NK-92 (cell line): ENCODE data around the gene ALK.
"Not testable (repeated sequence)": the region's sequence is repeated elsewhere in the genome, so short reads cannot be mapped to it uniquely, and the experiment has no call there.

Experiments
- DNase-seq: peaks from one replicate; lab custom pipeline; 2025; ENCODE audit not compliant: unreplicated experiment; lab: John Stamatoyannopoulos, UW

The ALK gene

DNA sequence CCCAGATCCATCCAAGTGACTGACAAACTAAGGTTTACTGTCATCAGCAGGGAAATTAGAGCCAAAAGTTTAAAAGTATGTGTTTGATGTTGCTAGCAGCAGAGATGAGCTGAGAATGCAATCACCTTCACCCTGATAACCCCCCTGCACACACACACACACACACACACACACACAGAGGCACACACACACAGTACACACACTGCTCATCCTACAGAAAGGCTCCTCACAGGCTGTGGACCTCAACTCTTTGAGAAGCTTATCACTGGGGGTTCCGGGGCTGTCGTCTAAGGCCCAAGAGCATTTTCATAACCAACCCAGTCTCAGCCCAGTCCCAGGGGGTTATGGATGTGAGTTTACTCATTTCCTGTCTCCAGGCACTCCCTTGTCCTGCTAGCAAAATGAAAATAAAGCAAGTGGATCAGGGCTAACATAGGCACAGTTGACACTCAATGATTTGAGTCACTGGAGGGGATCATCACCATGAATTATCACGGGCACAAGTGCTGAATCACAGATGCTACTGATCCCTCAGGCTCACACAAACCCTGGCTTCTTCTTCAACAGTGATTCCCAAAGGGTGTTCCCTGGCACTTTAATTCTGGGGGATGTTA lies 76.6 kb downstream of the ALK start:
- DNase-seq = no peak

DNA sequence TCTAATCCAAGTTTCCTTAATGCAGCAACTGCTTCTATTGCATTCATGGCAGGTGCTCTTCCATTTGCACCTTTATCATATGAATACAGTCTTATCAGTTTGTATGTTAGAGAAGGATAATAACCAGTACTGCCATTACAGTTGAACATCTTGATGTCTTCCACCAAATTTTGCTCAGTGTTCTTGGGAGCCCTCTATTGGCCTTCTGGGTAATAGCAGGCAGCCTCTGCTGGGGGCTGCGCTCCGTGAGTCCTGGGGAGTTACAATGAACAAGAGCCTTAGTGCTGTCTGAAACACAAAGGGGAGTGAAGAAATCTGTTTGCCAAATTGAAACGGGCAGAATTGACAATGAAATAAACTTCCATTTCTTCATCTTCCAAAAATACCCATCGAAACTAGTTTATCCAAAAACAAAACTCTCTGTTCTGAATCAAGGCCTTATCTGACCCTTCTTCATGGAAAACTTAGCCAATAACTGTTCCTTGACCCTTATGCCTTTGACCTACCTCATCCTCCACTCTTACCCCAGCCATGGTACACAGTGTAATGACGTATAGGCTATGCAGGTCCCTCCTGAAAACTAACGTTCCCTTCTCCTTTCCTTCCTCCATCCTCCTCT lies 79.9 kb downstream of the ALK start:
- no peak for DNase-seq

DNA sequence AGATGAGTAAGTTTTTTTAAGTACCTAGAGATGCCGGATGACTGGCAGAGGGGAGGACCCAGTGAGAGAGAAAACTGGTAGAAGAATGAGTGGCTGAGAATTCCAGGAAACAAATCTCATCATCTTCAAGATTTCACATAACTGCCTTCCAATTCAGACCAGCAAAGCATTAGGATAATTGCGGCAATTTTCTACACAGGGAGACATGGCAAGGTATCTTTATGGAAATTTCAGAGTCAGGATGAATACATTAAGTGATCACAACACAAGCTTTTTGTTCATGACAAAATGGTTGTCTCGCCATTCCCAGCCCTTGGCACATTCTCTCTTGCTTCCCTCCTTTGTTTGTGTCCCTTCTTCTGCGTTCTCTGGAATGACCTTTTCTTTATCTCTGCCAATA lies 82.1 kb downstream of the ALK start:
- no peak for DNase-seq

DNA sequence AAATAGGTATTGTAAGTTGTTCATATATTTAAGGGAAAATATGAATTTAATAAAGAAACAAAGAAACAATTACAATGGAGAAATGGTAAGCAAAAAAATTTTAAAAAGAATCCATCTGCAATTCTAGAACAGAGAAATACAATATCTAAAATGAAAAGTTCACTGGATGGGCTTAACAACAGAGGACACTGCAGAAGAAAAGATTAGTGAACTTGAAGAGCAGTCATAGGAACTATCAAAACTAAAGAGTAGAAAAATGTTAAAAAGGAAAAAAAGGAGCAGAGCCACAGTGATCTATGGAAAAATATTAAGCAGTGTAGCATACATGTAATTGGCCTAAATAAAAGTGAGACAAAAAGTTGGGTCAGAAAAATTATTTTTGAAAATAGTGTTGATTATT lies 83.5 kb downstream of the ALK start:
- no peak for DNase-seq

DNA sequence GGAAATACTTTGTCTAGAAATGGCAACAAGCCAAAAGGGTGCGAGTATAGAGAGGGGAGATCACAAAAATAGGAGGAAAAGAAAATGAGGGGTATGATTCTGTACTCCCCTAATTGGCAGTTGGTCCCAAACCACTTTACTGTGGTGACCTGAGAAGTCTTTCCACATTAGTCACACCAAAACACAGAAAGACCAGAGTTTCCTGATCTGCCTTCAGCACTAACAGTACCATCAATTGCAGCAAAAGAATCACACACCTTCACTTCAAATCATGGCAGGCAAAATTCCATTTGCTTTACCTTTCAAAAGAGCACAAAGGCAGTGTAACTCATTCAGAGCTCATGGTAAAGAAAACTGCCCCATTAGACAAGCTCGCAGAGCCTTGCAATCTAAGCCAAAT lies 86.8 kb downstream of the ALK start:
- no peak for DNase-seq

DNA sequence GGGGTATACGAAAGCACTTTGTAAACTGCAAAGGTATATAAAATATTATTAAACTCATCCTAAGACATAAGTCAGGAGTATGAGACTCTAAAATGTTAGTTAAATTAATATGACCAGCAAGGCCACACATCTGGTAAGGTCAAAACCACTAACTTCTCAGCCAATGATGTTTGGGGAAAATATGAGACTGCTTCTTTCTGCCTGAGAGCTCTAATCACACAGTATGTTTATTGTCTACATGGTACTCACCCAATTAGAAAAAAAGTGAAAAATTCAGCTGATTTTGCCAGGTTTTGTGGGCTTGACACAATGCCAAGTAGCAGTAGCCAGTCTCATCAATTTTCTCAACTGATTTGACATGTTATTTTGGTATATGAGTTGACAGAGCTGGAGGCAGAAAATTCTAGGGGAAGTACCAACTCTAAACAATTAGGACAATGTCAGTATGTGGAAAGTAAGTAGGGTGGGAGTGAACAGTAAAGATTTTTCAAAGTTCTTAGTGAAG lies 87.3 kb downstream of the ALK start:
- DNase-seq = no peak

DNA sequence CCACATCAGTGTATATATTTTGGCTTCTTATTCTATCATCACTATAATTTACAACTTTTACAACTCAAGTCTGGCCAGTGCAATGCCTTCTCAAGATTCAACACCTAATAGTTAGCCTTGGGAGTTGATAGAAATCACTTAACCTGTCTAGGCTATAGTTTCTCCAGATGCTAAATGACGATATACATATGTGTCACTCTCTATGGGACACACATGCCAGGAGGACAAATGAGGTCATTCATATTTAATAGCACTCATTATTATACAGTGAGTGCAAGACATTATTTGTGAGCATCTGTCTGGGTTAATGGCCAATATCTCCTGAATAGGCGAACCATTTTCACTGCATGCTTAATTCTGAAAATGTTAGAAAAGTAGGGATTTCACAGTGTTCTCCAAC lies 89.8 kb downstream of the ALK start:
- no peak for DNase-seq

DNA sequence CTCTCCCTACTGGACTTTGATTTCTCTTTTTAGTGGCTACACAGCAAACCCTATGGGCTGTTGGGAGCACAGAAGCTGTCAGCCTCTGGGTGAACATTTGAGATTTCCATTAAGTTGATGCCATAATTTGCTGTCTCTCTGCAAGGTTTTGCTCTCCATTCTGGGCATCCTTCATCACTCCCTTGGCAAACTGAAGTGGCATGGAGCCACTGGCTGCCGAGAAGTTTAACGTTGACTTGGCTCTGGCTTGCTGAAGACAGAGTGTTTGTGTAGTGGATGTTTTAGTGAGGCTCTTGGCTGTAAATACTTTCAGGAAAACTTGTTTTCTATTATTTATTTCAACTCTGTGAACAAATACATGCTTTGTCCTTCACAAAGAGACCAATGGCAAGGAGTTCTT lies 91.5 kb downstream of the ALK start:
- DNase-seq = no peak

DNA sequence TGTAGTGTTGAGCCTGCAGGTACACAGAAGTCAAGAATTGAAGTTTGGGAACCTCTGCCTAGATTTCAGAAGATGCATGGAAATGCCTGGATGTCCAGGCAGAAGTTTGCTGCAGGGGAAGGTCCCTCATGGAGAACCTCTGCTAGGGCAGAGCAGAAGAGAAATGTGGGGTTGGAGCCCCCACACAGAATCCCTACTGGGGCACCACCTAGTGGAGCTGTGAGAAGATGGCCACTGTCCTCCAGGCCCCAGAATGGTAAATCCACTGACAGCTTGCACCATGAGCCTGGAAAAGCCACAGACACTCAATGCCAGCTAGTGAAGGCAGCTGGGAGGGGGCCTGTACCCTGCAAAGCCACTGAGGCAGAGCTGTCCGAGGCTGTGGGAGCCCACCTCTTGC lies 97.2 kb downstream of the ALK start:
- DNase-seq = not testable (repeated sequence)

DNA sequence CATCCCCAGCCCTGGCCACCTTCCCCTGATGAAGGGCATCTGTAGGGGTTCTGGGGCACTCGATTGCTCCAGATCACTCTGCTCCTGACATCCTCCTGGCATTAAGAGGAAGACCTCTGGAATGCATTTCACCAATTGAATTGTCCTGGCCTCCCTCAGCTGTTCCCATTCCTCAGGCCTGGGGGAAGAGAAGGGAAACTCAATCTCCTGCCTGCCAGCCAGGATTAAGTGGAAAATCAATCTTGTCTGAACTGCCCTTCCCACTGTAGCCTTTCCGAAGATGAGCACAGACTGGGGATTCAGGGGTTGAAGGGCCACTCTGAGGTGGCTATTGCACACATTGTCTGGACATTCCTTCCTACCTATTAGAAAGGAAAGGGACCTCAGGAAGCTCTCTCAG lies 99.8 kb downstream of the ALK start:
- no peak for DNase-seq

DNA sequence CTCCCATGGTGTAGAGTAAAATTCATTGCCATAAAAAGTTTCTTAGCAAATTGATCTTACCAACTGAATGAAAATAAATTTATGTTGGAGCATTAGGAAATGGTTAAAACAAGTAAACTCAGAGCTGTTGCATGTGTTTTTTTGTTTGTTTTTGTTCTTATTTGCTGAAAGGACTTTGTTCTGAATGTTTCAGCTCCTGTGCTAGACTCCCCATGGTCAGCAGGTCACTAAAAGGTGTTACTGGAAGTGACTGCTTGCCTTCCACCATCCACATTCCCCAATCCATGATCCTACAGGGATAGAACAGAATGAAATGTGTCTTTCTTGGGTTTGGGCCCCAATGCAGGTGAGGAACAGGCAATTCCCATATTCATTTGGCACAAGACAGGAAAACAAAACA lies 101.8 kb downstream of the ALK start:
- DNase-seq = no peak

DNA sequence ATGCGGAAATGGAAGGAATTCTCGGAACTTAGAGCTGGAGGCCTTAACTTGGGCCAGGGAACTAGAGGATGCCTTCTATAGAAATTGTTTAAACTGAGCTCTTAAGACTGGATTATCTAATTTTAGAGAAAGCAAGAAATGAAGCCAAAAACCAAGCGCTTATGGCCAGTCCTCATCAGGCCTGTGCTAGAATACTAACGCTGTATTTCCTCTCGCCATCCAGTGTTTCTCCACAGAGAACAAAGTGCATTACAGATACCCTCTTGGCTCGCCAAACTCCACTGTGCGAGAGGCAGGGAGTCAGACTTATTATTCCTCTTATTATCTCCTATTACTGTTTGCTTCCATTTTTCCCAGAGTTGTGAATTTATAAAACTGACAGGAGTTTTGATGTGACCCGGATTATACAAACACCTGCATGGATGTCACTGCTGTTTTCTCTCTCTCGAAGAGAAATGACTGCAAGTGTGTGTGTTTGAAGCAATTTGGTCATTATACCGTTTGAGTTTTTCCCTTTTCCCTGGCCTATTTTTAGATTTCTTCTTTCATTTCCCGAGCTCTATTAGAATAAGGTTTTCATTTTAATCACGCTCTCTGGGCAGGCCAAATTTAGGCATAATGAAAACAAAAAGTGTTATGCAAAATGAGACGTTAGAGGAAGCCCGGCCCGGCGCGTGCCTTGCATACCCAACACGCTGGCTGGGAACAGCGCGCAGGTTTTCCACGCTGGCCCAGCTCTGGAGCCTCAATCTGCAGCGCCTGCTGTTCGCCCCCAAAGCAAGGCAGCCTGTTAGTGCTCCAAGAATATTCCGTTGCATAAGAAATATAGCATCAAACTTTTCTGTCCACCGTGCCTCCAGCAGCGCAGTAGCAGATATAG lies 103.3 kb downstream of the ALK start:
- DNase-seq = no peak

DNA sequence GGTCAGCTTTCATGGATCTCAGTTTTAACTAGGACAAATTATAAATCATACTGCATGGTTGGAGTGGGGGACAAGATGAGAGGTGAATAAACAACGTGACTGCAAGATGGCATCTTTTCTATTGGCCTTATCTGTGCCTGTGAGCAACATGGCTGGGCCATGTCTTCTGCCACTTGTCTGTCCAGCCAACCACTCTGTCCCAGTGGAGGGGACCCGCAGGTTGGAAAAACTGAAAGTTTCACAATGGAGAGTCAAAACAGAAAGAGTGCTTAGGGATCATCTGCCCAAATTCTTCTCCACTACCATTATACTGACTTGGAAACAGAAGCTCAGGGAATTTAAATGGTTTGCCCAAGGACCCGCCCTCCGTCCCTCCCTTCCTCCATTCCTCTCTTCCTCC lies 104.1 kb downstream of the ALK start:
- no peak for DNase-seq

DNA sequence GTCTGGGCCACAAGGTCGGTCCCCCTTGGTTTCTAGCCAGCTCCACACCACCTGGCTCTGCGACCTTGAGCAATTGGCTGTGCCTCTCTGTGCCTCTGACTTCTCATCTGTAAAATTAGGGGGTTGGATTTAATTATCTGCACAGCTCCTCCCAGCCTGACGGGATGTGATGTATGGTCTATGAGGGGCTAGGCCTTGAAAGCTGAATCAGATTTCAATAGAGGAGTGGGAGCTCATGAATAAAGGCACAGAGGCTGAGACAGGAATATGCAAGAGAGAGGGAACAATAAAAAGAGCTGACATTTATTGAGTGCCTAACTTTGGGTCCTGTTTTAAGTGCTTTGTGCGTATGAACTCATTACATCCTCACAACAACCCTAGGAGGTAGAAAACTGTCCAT lies 104.7 kb downstream of the ALK start:
- no peak for DNase-seq

DNA sequence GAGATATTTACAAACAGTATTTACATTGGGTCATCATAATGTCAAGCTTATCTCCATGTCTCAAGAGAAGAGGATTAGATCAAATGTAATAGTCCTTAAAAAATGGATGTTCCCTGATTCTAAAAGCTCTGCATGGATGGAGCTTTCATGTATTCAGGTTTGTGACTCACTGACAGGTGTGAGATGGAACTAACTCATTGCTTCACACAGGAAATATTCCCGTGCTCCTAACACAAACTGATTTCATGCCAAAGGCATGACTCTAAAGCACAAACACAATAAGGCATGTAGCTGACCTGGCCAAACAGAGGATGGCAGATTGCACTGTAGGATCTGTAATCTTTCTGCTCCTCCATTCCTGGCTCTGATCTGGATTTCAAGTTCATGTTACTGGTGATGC lies 110.0 kb downstream of the ALK start:
- no peak for DNase-seq

DNA sequence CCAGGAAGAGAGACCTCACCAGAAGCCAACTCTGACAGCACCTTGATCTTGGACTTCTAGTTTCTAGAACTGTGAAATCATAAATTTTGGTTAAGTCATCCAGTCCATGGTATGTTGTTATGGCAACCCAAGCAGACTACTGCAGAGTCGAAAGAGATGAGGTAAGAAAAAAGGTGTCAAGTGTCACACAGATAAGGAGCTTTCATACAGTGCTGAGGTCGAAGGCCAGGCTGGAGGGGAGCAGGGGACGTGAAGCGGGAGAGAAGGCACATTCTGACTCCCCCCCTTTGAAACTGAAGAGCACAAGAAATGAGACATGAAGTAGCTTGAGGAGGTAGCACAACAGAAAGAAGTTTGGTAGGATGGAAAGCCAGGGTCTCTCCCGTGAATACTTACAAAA lies 110.4 kb downstream of the ALK start:
- no peak for DNase-seq

DNA sequence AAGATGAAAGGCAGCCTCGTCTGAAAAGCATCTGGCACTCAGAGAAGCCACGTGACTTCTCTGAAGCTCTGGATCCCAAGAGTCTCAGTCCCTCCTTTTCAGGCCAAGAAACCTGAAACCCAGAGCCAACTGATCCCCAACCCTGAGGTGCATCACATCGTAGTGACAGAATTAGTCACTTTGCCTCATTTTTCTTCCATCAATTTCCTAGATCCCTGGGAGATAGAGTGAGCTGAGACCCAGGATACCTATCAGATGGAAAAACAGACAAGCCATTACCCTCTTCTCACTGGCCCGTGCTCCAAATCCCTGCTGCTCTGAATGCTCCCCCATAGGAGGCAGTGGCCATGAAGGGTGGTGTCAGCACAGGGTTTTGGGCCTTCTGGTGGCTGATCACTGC lies 113.1 kb downstream of the ALK start:
- no peak for DNase-seq

DNA sequence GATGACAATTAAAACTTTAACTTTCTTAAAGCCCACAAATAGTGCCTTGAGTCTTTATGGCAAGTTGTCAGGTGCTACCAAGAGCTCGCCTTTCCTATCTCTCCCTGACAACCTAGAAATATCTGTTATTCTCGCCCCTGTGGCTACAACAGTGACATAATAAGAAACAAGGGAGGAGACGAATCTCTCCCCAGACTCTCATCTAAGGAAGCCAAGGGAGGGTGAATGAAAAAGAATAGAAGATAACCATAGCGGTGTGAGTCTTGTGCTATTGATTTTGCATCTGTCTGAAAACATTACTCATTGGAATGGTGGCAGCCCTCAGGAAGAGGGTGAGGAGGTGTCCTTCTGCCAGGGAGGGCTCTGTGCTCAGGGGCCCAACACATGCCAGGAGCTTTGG lies 114.3 kb downstream of the ALK start:
- DNase-seq = no peak

DNA sequence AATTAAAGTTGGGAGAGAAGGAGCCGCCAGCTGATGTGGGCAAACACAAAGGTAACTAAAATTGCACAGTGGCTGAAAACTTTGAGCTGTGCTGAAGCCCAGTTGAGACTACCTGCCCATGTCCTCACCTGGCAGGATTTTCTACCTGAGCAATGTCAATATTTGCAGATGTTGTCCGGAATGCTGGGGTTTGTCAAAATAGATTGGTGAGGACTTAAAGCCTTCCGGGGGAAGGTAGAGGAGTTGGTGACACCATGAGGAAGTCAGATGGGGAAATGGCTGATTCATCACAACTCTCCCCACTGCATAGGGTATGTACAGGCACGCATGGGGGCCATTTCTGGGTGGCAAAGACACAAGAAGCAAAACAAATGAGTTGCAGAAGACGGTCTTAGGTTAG lies 114.9 kb downstream of the ALK start:
- no peak for DNase-seq

DNA sequence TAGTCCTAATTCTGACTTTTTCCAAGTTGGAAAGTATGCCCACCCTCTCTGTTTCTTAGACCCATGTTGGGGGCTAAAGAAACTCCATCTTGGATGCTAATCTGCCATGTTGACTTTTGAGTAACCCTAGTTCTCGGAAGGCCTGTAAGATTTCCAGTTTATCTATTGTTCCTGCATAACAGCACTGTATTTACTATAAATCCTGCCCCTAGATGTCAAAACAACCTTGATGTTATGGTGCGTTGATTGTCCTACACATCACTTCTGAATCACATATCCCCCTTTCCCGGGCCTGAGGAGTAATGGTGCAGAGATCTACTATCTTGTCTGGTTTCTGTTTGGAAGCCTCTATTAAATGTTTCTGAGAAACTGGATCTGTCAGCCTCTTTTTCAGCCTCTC lies 116.7 kb downstream of the ALK start:
- no peak for DNase-seq

DNA sequence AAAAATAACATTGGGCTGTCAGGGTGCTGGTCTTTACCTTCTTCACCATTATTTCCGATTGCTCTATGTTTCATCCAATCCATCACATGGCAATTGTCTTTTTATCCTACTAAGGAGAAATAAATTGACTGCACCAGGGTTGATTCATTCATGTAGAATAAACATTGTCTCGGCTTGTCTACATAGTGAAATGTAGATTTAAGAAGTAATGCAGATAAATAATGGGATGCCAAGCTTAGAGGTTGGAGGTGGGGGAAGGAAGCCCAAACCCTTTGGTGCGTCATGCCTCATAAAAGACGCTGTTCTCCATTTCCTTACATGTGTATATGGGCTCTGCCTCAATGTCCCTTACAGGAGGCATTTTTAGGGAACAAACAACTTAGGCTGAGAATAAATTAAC lies 117.8 kb downstream of the ALK start:
- DNase-seq = no peak

DNA sequence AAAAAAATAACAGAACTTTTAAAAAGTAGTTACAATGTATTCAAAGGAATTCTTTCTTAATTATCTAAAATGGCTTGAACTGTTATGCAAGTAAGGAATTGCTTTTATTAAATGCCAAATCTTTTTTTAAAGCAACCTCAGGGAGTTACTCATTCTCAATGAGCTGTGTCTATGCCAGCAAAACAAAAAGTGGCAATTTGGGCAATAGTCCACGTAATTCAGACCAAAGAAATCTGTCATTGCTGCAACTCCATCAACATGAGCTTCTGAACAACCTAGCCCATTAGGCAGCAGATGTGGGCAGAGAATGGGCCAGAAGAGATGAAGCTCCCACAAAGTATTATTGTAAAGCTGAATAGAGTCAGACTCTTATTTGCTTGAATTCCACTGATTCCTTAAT lies 118.4 kb downstream of the ALK start:
- DNase-seq = no peak
